Kidney tubule cell (primary cell): ENCODE results near the gene SCUBE3.

Experiments used
- DNase-seq: peaks from one replicate; pipeline ENCODE4 v3.0.0-alpha.2; 2018; ENCODE audit warnings: low spot score

The SCUBE3 gene

GRCh38 chr6:35213298-35213791 lies 411 bp upstream of the SCUBE3 start:
- no peak for DNase-seq

DNA sequence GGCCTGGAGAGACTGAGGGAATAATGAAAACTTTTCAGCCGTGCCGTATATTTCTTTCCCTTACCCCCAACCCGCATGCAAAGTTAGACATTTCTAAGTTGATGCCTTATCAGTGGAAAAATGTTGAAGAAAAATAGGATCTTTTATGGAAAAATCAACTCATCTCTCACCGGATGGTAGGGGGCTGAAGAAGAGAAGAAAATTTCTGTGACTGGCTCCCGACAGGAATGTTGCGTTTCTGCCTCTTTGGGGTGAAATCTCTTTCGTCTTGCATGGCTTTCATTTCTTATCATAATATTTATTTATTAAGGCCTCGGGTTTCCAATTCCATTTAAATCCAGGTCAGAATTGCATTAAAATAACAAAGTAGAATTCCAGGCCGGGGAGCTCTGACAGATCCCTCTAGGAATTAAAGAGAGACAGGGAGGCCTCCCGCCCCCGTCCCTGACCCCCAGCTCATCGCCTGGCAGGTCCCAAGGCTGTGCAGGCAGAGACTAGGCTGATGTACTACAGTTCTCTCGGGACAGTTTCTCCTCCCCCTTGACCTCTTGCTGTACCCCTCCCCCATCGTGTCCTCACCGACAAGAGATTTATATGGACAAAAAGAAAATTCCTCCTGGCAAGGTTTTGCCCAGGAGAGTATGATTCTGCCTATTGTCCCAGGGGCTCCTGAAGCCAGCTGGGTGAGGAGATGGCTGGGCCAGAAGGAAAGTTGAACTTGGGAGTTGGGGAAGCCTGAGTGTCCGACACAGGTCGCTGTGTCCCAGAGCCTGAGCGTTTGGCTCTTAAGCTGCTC lies 1.3 kb downstream of the SCUBE3 start:
- DNase-seq = no peak

GRCh38 chr6:35215665-35216411 lies 2.1 kb downstream of the SCUBE3 start:
- DNase-seq = no peak

- no peak for DNase-seq
These were observed 2.6 kb downstream of the SCUBE3 start for GRCh38 chr6:35216412-35216732.

DNA sequence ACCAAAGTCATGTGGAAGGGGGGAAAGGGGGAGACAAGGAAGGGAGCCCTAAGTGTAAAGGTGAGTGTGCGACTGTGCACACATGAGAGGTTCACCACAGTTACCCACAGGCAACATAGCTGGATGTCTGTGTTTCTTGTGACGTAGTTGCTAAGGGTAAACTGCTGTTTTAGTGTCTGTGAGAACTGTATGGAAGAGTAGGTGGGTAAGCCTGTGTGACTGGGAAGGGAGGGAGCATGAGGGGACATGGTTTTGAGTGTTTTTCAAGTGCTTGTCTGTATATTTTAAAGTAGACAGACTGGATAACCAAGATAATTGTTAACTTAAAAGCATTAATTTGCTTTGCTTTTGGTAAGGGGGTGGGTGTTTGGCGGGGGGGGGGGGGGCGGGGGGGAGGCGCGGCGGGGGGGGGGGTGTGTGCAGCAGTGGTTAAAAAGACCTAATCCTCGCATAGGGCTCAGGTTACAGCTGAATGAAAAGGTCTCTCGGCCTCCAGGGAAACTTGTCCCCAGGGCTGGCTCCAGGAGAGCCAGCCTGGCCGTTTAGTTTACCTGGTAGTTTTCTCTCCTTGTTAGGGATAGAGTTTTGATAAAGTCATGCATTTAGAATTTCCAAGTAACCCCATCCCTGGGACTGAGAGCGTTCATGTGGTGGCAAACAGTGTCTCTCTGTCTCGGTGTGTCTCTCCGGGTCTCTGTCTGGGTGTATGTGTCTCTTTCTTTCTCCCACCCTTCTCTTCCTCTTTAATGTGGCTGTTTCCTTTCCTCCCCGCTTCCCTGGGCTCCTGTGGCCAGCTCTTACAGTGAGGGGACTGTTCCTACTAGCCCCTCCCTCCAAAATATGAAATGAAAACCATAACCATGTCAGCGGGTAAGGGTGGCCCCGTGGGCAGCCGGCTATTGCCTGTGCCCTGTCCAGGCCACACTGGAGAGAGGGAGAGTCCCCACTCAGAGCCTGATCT lies 3.4 kb downstream of the SCUBE3 start:
- no peak for DNase-seq

GRCh38 chr6:35218021-35218420 lies 4.3 kb downstream of the SCUBE3 start:
- DNase-seq = peak; percentile 9

DNA sequence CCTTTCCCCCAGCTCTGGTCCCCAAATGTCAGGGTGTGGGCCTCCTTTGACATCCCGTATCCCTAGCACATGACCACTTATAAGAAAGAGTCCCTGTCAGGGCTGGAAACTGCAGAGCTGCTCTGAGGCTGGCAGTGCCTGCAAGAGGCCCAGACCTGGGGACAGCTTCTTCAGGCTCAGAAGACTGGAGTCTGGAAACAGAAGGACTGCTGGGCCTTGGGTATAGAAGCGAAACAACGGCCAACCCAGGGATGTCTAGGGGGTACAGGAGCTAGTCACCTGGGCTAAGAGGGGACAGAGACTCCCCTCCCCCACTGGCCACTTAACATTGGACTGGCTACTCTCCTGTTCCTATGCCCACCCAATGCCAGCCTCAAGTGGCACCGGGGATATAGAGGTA lies 4.7 kb downstream of the SCUBE3 start:
- DNase-seq = no peak

DNA sequence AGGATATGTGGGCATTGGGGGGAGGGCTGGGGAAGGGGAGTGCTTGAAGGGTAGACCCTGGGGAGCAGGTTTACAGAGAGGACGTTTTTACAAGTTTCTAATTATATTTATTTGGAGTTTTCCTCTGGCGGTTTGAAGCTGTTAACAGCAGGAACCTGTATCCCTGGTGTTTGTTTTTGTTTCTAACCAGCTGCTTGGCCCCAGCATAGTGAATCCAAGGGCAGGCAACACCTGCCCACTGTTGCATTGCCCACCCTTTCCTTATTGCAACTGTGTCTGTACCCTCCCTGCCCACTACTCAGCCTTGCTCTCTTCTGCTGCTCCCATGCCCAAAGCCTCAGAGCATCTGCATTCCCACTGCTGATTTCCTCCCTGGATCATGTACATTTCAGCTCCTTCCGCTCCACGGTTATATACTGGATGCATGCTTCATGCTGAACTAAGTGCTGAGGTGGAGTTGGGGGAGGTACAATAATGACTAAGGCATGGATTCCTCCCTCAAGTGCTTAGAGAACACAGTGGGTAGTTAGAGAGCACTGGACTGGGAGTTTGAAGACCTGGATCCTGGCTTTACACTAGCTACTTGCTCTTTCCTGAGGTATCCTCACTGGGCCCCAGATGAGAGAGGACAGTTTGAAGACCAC lies 6.0 kb downstream of the SCUBE3 start:
- no peak for DNase-seq

DNA sequence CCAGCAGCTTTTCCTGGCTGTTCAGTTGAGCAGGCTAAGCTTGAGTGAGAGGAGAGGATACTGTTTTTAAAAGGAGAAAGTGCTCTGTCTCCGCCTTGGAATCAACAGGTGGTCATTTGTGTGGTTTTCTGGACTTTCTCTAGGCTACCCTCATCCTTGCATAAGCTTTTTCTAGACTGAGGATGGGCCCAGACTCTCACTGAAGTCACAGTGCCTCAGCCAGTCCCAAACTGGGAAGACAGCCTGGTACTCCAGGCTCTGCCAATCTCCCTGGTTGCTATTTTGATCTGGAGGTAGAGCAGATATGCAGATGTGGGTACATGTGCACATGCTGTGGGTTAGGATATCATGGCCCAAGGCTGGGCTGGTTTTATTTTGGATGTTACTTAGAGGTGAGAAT lies 7.0 kb downstream of the SCUBE3 start:
- DNase-seq = no peak

- DNase-seq = no peak
These were observed 9.6 kb downstream of the SCUBE3 start for GRCh38 chr6:35223396-35223795.

DNA sequence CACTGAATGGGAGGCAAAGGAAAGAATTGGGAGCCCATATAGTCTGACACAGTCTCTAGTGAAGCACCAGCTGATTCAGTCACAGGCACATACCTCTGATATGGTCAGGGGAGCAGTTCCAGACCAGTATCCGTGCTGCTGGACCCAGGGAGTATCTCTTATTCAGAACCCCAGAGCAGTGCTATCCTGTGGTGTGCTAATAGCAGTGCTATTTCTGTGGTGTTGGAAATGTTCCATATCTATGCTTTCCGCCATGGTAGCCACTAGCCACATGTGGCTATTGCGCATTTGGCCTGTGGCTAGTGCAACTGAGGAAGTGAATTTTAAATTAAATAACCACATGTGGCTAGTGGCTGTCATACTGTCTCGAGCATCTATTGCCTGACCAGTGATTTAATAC lies 11.0 kb downstream of the SCUBE3 start:
- DNase-seq = no peak

- DNase-seq = no peak
These were observed 14.7 kb downstream of the SCUBE3 start for GRCh38 chr6:35228481-35228880.

DNA sequence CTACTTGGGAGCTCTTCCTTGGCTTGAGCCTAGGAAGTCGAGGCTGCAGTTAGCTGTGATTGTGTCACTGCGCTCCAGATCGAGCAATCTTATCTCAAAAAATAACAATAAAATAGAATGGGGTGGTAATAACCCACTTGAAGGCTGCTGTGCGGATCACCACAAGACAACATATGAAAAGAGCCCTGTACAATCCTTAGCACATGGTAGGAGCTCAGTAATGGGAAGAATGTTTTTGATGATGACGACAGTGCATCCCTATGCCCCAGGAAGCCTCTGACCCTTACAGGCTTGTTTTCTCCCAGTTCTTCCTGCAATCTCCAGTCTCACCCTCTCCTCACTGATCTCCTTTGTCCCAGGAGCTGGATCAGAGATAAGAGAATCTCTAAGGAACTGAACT lies 15.5 kb downstream of the SCUBE3 start:
- DNase-seq = no peak

- no peak for DNase-seq
These were observed 16.7 kb downstream of the SCUBE3 start for GRCh38 chr6:35230498-35230897.

- no peak for DNase-seq
These were observed 17.2 kb downstream of the SCUBE3 start for GRCh38 chr6:35230950-35231349.

GRCh38 chr6:35231563-35231962 lies 17.8 kb downstream of the SCUBE3 start:
- no peak for DNase-seq

- no peak for DNase-seq
These were observed 21.1 kb downstream of the SCUBE3 start for GRCh38 chr6:35234901-35235300.

- no peak for DNase-seq
These were observed 22.5 kb downstream of the SCUBE3 start for GRCh38 chr6:35236223-35236622.

GRCh38 chr6:35237476-35237875 lies 23.7 kb downstream of the SCUBE3 start:
- no peak for DNase-seq

GRCh38 chr6:35238843-35239289 lies 25.1 kb downstream of the SCUBE3 start:
- DNase-seq = no peak

DNA sequence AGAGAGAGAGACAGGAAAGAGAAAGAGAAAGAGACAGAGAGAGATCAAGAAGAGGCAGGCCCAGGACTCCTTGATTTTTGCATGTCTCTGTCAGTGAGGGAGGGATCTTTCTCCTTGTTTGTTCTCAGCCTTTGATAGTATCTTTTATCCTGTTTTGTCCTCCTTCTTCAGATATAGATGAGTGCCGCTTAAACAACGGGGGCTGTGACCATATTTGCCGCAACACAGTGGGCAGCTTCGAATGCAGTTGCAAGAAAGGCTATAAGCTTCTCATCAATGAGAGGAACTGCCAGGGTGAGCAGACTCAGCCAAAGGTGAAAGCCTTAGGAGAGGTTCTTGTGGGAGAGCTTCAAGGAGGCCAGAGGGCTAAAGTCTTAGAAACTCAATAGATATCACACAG lies 25.8 kb downstream of the SCUBE3 start:
- DNase-seq = no peak
